PC-3 (cell line): ENCODE data around the gene ISY1.

Source experiments
- CTCF ChIP-seq: fragments of 300-600 bp; sonication (generic); conservative IDR thresholded peaks from 2 replicates; pipeline ENCODE4 v1.5.1; 2017; ENCODE audit warnings: antibody characterized with exemption, low read depth, mild to moderate bottlenecking, low read length
- EZH2 ChIP-seq: fragments of 300-600 bp; sonication (generic); IDR thresholded peaks from one replicate; pipeline ENCODE4 v1.6.1; 2017; ENCODE audit warnings: antibody characterized with exemption, mild to moderate bottlenecking, low read length; ENCODE audit not compliant: unreplicated experiment
- EZH2phosphoT487 ChIP-seq: fragments of 300-600 bp; sonication (generic); IDR thresholded peaks from 2 replicates; pipeline ENCODE4 v1.6.1; 2018; ENCODE audit warnings: mild to moderate bottlenecking, antibody characterized with exemption, low read length, borderline replicate concordance

- TF ChIP-seq CTCF (no peak), EZH2 (no peak), EZH2phosphoT487 (no peak)
Measured at GRCh38 chr3:129195731-129196256, 34.9 kb upstream of the ISY1 start.
